ENCODE results near the gene PTPRN2.

DNA sequence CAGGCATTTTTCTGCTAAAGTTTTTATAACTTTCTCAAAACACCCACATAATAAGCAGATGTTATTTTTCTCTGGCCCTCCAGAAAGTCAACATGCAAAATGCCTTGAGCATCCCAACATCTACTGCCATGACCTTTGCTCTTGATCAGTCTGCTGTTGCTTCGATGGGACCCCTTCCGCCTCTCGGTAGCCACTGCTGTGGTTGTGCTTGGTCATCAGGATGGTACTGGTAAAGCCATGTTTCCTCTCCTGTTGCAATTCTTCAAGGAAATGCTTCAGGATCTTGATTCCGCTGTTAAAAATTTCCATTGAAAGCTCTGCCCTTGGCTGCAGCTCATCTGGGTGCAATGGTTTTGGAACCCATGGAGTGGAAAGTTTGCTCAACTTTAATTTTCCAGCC is 717.8 kb downstream of the PTPRN2 start:
- TF ChIP-seq BHLHE40 (IDR thresholded peaks at IDR 0.05; ENCODE audit: borderline replicate concordance) (no peak), FOXA1 (IDR thresholded peaks at IDR 0.05) (no peak), CTBP1 (IDR thresholded peaks at IDR 0.05; ENCODE audit: borderline replicate concordance) (no peak), SP1 (IDR thresholded peaks at IDR 0.05) (no peak), HDGF (IDR thresholded peaks at IDR 0.05; ENCODE audit: borderline replicate concordance) (no peak), ELF4 (IDR thresholded peaks at IDR 0.05) (no peak), FOXM1 (IDR thresholded peaks at IDR 0.05; ENCODE audit: borderline replicate concordance) (no peak)
